ENCODE data around the gene CHD1.

The CHD1 gene

DNA sequence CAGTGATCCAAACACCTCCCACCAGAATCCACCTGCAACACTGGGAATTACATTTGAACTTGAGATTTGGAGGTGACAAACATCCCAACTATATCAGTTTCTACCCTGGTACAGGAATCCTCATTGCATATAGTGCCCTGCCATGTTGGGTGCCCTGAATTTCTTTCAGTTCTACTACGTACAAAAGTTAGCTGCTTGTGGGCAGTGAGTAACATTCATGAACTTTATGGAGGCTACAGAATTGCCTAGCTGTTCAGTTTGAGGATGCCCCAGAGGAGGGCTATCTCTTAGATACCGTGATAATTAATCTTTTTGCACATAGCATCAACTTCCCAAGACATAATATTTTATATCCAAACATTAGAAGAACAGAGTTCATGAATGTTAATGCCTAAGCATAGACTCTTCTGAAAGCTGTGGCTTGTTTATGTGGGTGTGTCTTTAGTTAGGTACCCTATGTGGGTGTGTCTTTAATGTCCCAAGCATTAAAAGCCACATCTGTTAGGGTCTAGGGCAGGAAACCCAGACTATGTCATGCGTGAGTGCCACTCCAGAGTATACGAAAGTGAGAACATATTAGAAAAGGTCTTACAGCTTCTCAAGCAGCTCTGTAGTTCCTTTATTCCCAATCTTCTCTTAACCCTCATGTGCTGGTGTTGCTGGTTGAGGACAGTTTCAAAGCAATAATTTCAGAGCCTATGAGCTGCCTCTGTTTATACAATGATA is 47.0 kb upstream of the CHD1 start:
- Histone ChIP-seq H3K9me2 (replicated peaks; ENCODE audit: insufficient read depth, low read length) (no peaks in the 10 kb centered on the region), H3K79me2 (ENCODE audit: low read length) (no peaks in the 10 kb centered on the region), H4K20me1 (ENCODE audit: insufficient read depth, low read length) (no peaks in the 10 kb centered on the region), H3K36me3 (replicated peaks; ENCODE audit: insufficient read depth, low read length) (no peaks in the 10 kb centered on the region), H3K9ac (ENCODE audit: low read length) (no peak overlapping the region), H3K27me3 (replicated peaks; ENCODE audit: insufficient read depth, low read length) (no peaks in the 10 kb centered on the region), H3F3A (ENCODE audit: insufficient read depth, low read length) (no peaks in the 10 kb centered on the region), H3K4me2 (ENCODE audit: low read depth, low read length) (no peak overlapping the region), H3K4me3 (ENCODE audit: low read length) (no peak overlapping the region), H2AFZ (ENCODE audit: low read length) (no peak overlapping the region), H3K9me3 (replicated peaks; ENCODE audit: insufficient read depth, low read length) (no peaks in the 10 kb centered on the region), H3K27ac (ENCODE audit: low read length) (no peak overlapping the region), H3K4me1 (ENCODE audit: low read length) (no peaks in the 10 kb centered on the region)
- TF ChIP-seq EZH2phosphoT487 (IDR thresholded peaks at IDR 0.05; ENCODE audit: low read length) (no peak), EZH2 (optimal IDR thresholded peaks at IDR 0.05; ENCODE audit: low read depth, low read length) (no peak)
- no peak for DNase-seq

DNA sequence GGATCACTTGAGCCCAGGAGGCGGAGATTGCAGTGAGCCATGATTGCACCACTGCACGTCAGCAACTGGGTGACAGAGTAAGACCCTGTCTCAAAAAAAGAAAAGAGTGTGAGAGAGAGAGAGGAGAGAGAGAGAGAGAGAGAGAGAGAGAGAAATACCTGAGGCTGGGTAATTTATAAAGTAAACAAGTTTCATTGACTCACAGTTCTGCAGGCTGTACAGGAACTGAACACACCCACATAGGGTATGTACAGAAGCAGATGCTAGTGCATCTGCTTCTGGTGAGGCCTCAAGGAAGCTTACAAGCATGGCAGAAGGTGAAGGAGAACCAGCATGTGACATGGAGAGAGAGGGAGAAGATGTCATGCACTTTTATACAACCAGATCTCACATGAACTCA is 46.4 kb upstream of the CHD1 start:
- Histone ChIP-seq H2AFZ (ENCODE audit: low read length) (no peak overlapping the region), H3K4me1 (ENCODE audit: low read length) (no peaks in the 10 kb centered on the region), H3K79me2 (ENCODE audit: low read length) (no peaks in the 10 kb centered on the region), H4K20me1 (ENCODE audit: insufficient read depth, low read length) (no peaks in the 10 kb centered on the region), H3K9ac (ENCODE audit: low read length) (no peak overlapping the region), H3K36me3 (replicated peaks; ENCODE audit: insufficient read depth, low read length) (no peaks in the 10 kb centered on the region), H3F3A (ENCODE audit: insufficient read depth, low read length) (no peaks in the 10 kb centered on the region), H3K9me2 (replicated peaks; ENCODE audit: insufficient read depth, low read length) (no peaks in the 10 kb centered on the region), H3K4me2 (ENCODE audit: low read depth, low read length) (no peak overlapping the region), H3K9me3 (replicated peaks; ENCODE audit: insufficient read depth, low read length) (no peaks in the 10 kb centered on the region), H3K4me3 (ENCODE audit: low read length) (no peak overlapping the region), H3K27ac (ENCODE audit: low read length) (no peak overlapping the region), H3K27me3 (replicated peaks; ENCODE audit: insufficient read depth, low read length) (no peaks in the 10 kb centered on the region)
- no peak for DNase-seq
- no peak for TF ChIP-seq EZH2 (optimal IDR thresholded peaks at IDR 0.05; ENCODE audit: low read depth, low read length)
- TF ChIP-seq, protein P1, sequence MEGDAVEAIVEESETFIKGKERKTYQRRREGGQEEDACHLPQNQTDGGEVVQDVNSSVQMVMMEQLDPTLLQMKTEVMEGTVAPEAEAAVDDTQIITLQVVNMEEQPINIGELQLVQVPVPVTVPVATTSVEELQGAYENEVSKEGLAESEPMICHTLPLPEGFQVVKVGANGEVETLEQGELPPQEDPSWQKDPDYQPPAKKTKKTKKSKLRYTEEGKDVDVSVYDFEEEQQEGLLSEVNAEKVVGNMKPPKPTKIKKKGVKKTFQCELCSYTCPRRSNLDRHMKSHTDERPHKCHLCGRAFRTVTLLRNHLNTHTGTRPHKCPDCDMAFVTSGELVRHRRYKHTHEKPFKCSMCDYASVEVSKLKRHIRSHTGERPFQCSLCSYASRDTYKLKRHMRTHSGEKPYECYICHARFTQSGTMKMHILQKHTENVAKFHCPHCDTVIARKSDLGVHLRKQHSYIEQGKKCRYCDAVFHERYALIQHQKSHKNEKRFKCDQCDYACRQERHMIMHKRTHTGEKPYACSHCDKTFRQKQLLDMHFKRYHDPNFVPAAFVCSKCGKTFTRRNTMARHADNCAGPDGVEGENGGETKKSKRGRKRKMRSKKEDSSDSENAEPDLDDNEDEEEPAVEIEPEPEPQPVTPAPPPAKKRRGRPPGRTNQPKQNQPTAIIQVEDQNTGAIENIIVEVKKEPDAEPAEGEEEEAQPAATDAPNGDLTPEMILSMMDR (IDR thresholded peaks at IDR 0.05; ENCODE audit: low read length), result no peak
- TF ChIP-seq EZH2phosphoT487 (IDR thresholded peaks at IDR 0.05; ENCODE audit: low read length), result no peak

DNA sequence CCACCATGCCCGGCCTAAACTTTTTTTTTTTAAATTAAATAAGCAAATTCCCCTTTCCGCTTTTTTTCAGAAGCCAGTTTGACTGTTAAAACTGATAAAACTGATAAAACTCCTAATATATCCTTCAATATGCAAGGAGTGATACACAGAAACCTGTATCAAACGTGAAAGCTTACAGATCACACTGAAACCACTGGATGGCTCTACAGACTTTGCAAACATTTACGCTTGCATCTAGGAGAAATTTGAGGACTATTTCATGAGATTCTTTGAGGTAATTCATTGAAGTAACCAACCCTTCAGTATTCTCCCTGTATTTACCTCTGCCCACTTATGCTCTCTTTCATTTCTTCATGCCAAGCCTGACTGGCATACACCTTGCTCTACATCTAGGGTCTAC is 40.6 kb upstream of the CHD1 start:
- Histone ChIP-seq H3K79me2 (ENCODE audit: low read length) (no peaks in the 10 kb centered on the region), H3K4me1 (ENCODE audit: low read length) (no peaks in the 10 kb centered on the region), H3K36me3 (replicated peaks; ENCODE audit: insufficient read depth, low read length) (no peaks in the 10 kb centered on the region), H4K20me1 (ENCODE audit: insufficient read depth, low read length) (no peaks in the 10 kb centered on the region), H3K4me3 (ENCODE audit: low read length) (no peak overlapping the region), H3K27me3 (replicated peaks; ENCODE audit: insufficient read depth, low read length) (no peaks in the 10 kb centered on the region), H3K27ac (ENCODE audit: low read length) (no peak overlapping the region), H3K4me2 (ENCODE audit: low read depth, low read length) (no peak overlapping the region), H3K9ac (ENCODE audit: low read length) (no peak overlapping the region), H3K9me3 (replicated peaks; ENCODE audit: insufficient read depth, low read length) (no peaks in the 10 kb centered on the region), H2AFZ (ENCODE audit: low read length) (no peak overlapping the region), H3K9me2 (replicated peaks; ENCODE audit: insufficient read depth, low read length) (no peaks in the 10 kb centered on the region), H3F3A (ENCODE audit: insufficient read depth, low read length) (no peaks in the 10 kb centered on the region)
- no peak for DNase-seq
- TF ChIP-seq EZH2phosphoT487 (IDR thresholded peaks at IDR 0.05; ENCODE audit: low read length), result no peak
- TF ChIP-seq, protein P1 (IDR thresholded peaks at IDR 0.05; ENCODE audit: low read length), result no peak
- no peak for TF ChIP-seq EZH2 (optimal IDR thresholded peaks at IDR 0.05; ENCODE audit: low read depth, low read length)

DNA sequence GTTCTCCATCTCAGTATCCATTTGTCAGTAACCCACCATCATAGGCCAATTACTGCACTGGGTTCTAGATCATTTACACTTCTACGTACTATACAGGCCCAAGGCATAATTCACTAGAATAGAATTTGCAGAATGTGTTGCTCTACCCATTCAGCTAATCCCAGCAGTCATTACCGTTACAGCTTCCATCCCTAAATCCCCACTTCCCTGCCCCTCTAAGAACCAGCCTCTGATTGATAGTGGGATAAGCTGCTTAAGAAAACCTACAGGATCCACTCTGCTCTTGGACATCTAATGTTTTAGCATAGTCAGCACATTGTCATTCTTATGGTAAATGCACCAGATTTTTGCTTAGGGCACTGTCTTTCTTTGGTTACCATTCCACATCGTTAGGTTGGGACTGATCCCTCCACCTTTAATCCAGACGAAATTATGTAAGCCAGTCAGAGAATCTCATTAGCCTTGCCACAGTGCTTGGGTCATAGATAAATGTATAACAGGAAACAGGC is 39.3 kb upstream of the CHD1 start:
- no peak for DNase-seq
- H3F3A ChIP-seq (ENCODE audit: insufficient read depth, low read length), result no peaks in the 10 kb centered on the region
- no peaks in the 10 kb centered on the region for H3K9me3 ChIP-seq (replicated peaks; ENCODE audit: insufficient read depth, low read length)
- no peak overlapping the region for H2AFZ ChIP-seq (ENCODE audit: low read length)
- no peak overlapping the region for H3K27ac ChIP-seq (ENCODE audit: low read length)
- no peaks in the 10 kb centered on the region for H3K9me2 ChIP-seq (replicated peaks; ENCODE audit: insufficient read depth, low read length)
- H3K36me3 ChIP-seq (replicated peaks; ENCODE audit: insufficient read depth, low read length), result no peaks in the 10 kb centered on the region
- no peak overlapping the region for H3K4me2 ChIP-seq (ENCODE audit: low read depth, low read length)
- H3K4me3 ChIP-seq (ENCODE audit: low read length), result no peak overlapping the region
- H4K20me1 ChIP-seq (ENCODE audit: insufficient read depth, low read length), result no peaks in the 10 kb centered on the region
- H3K4me1 ChIP-seq (ENCODE audit: low read length), result no peaks in the 10 kb centered on the region
- no peaks in the 10 kb centered on the region for H3K27me3 ChIP-seq (replicated peaks; ENCODE audit: insufficient read depth, low read length)
- no peak overlapping the region for H3K9ac ChIP-seq (ENCODE audit: low read length)
- TF ChIP-seq, protein P1 (IDR thresholded peaks at IDR 0.05; ENCODE audit: low read length), result no peak
- TF ChIP-seq EZH2phosphoT487 (IDR thresholded peaks at IDR 0.05; ENCODE audit: low read length) (no peak), EZH2 (optimal IDR thresholded peaks at IDR 0.05; ENCODE audit: low read depth, low read length) (no peak)
- no peaks in the 10 kb centered on the region for H3K79me2 ChIP-seq (ENCODE audit: low read length)

Measured in MM.1S (cell line).